ENCODE measurements around the gene PDK2. TPM values are rescaled to one million over a fixed set of nuclear protein-coding genes. Genes with fewer than 3 reads are reported as not detected.

PDK2 gene
- total RNA-seq, 1 donor from 2014 or later = 10.9 TPM

Other genes with a start within 250 kb of the PDK2 start
- not detected in 2 replicates for gene TAC4, start 247.3 kb upstream of the PDK2 start, total RNA-seq
- 0.21 TPM in 1 of 2 replicates, not detected in the other for gene DLX4, start 126.2 kb upstream of the PDK2 start, total RNA-seq
- gene DLX3, start 100.1 kb upstream of the PDK2 start, total RNA-seq = 0.12 TPM in 1 of 2 replicates, not detected in the other
- 14.5 and 15.0 TPM in 2 replicates for gene ITGA3, start 39.2 kb upstream of the PDK2 start, total RNA-seq
- 1.0 and 1.2 TPM in 2 replicates for gene SAMD14, start 34.8 kb downstream of the PDK2 start, total RNA-seq
- gene PPP1R9B, start 55.3 kb downstream of the PDK2 start, total RNA-seq = 90.1 and 91.3 TPM in 2 replicates
- gene SGCA, start 70.7 kb downstream of the PDK2 start, total RNA-seq = 0.30 TPM in 1 of 2 replicates, not detected in the other
- 1.6 and 2.0 TPM in 2 replicates for gene COL1A1, start 106.3 kb downstream of the PDK2 start, total RNA-seq
- 0.44 and 0.47 TPM in 2 replicates for gene TMEM92, start 179.1 kb downstream of the PDK2 start, total RNA-seq